WTC11 (cell line): ENCODE measurements around the gene SAMD4A. TPM values are rescaled to one million over a fixed set of nuclear protein-coding genes. Genes with fewer than 3 reads are reported as not detected.

Source experiments
- ATAC-seq: fragments of 200-7000 bp; cut with Tn5 transposase; 2 replicates; pipeline ENCODE4 v1.10.0; 2021; ENCODE audit warnings: mild to moderate bottlenecking, moderate library complexity
- CTCF ChIA-PET: fragments of 300-600 bp; sonication (Branson Sonifier 250); formaldehyde crosslinking; loops from one replicate; lab custom pipeline; 2021; ENCODE audit warnings: antibody characterized with exemption; lab: Charles Lee
- POLR2A ChIA-PET: fragments of 350-600 bp; sonication (Branson Sonifier 250); formaldehyde crosslinking; loops from one replicate; lab custom pipeline; 2021; ENCODE audit warnings: antibody characterized with exemption; lab: Charles Lee
- DNase-seq: peaks from one replicate; pipeline ENCODE4 v3.0.0; 2021; ENCODE audit warnings: low spot score
- H3K27ac Mint-ChIP-seq: 2 replicates; pipeline ENCODE4 v1.8.0; 2021; ENCODE audit warnings: mixed read lengths
- H3K27me3 Mint-ChIP-seq: 2 replicates; pipeline ENCODE4 v1.8.0; 2021; ENCODE audit warnings: low read depth, mild to moderate bottlenecking, moderate library complexity, mixed read lengths
- H3K36me3 Mint-ChIP-seq: 2 replicates; pipeline ENCODE4 v1.8.0; 2021; ENCODE audit warnings: mixed read lengths
- H3K4me1 Mint-ChIP-seq: 2 replicates; pipeline ENCODE4 v1.8.0; 2022; ENCODE audit warnings: mixed read lengths
- H3K4me3 Mint-ChIP-seq: 2 replicates; pipeline ENCODE4 v1.8.0; 2021; ENCODE audit warnings: mild to moderate bottlenecking, moderate library complexity, mixed read lengths
- H3K9me3 Mint-ChIP-seq: 2 replicates; pipeline ENCODE4 v1.8.0; 2021; ENCODE audit warnings: mixed read lengths
- FOXK1 ChIP-seq: sonication (generic); formaldehyde crosslinking; IDR thresholded peaks from 2 replicates; pipeline ENCODE4 v1.8.0; 2022; ENCODE audit warnings: mild to moderate bottlenecking, moderate library complexity, missing genetic modification reagents
- GTF2I ChIP-seq: fragments of 250-450 bp; sonication (Bioruptor Pico); conservative IDR thresholded peaks from 2 replicates; pipeline ENCODE4 v1.4.0; 2021; ENCODE audit warnings: mild to moderate bottlenecking
- HMGA2 ChIP-seq: fragments of 250-450 bp; sonication (Bioruptor Pico); IDR thresholded peaks from 2 replicates; pipeline ENCODE4 v1.4.0; 2021; ENCODE audit warnings: mild to moderate bottlenecking, moderate library complexity
- JAZF1 ChIP-seq: fragments of 250-450 bp; sonication (Bioruptor Pico); IDR thresholded peaks from 2 replicates; pipeline ENCODE4 v1.9.0; 2021; ENCODE audit warnings: moderate library complexity, mild to moderate bottlenecking, inconsistent platforms
- NFYB ChIP-seq: sonication (generic); formaldehyde crosslinking; conservative IDR thresholded peaks from 2 replicates; pipeline ENCODE4 v1.8.0; 2022; ENCODE audit warnings: low read depth, missing genetic modification reagents
- RELA ChIP-seq: sonication (generic); formaldehyde crosslinking; IDR thresholded peaks from 2 replicates; pipeline ENCODE4 v1.8.1; 2022; ENCODE audit warnings: missing genetic modification reagents, mild to moderate bottlenecking, borderline replicate concordance
- SOX15 ChIP-seq: fragments of 250-450 bp; sonication (Bioruptor Pico); IDR thresholded peaks from 2 replicates; pipeline ENCODE4 v1.9.0; 2021; ENCODE audit warnings: mild to moderate bottlenecking
- TCF7 ChIP-seq: sonication (generic); formaldehyde crosslinking; IDR thresholded peaks from 2 replicates; pipeline ENCODE4 v1.8.0; 2022; ENCODE audit warnings: mild to moderate bottlenecking, low read depth, missing genetic modification reagents, moderate library complexity
- TEAD1 ChIP-seq: sonication (generic); formaldehyde crosslinking; IDR thresholded peaks from 2 replicates; pipeline ENCODE4 v1.8.0; 2022; ENCODE audit warnings: mild to moderate bottlenecking, missing genetic modification reagents
- ZNF416 ChIP-seq: fragments of 250-450 bp; sonication (Bioruptor Pico); IDR thresholded peaks from 2 replicates; pipeline ENCODE4 v1.9.0; 2021; ENCODE audit warnings: mild to moderate bottlenecking, inconsistent platforms
- total RNA-seq: library from RNA; stranded (reverse); gene quantifications from 3 replicates; pipeline ENCODE4 v1.2.3, GENCODE V29; 2021
- TF ChIP-seq, protein P1 (sequence below): sonication (generic); formaldehyde crosslinking; IDR thresholded peaks from 2 replicates; pipeline ENCODE4 v1.8.1; 2023; ENCODE audit warnings: mild to moderate bottlenecking, missing genetic modification reagents
- TF ChIP-seq, protein P2 (sequence below): fragments of 250-450 bp; sonication (Bioruptor Pico); IDR thresholded peaks from 2 replicates; pipeline ENCODE4 v1.9.0; 2021; ENCODE audit warnings: mild to moderate bottlenecking
- TF ChIP-seq, protein P3 (sequence below): sonication (generic); formaldehyde crosslinking; IDR thresholded peaks from 2 replicates; pipeline ENCODE4 v1.8.1; 2023; ENCODE audit warnings: mild to moderate bottlenecking, missing genetic modification reagents, moderate library complexity
- TF ChIP-seq, protein P4 (sequence below): sonication (generic); formaldehyde crosslinking; IDR thresholded peaks from 2 replicates; pipeline ENCODE4 v1.8.0; 2023; ENCODE audit warnings: mild to moderate bottlenecking, missing genetic modification reagents
- TF ChIP-seq, protein P5 (sequence below): sonication (generic); formaldehyde crosslinking; IDR thresholded peaks from 2 replicates; pipeline ENCODE4 v1.8.0; 2022; ENCODE audit warnings: mild to moderate bottlenecking, missing genetic modification reagents
- TF ChIP-seq, protein P6 (sequence below): sonication (generic); formaldehyde crosslinking; IDR thresholded peaks from 2 replicates; pipeline ENCODE4 v1.8.1; 2023; ENCODE audit warnings: mild to moderate bottlenecking, moderate library complexity, missing genetic modification reagents
- TF ChIP-seq, protein P7 (sequence below): sonication (generic); formaldehyde crosslinking; IDR thresholded peaks from 2 replicates; pipeline ENCODE4 v1.8.1; 2023; ENCODE audit warnings: mild to moderate bottlenecking, missing genetic modification reagents
- TF ChIP-seq, protein P8 (sequence below): sonication (generic); formaldehyde crosslinking; IDR thresholded peaks from 2 replicates; pipeline ENCODE4 v1.8.0; 2022; ENCODE audit warnings: mild to moderate bottlenecking, missing genetic modification reagents
- TF ChIP-seq, protein P9 (sequence below): fragments of 250-450 bp; sonication (Bioruptor Pico); IDR thresholded peaks from 2 replicates; pipeline ENCODE4 v2.1.2; 2022; ENCODE audit warnings: mild to moderate bottlenecking, moderate library complexity

The SAMD4A gene
- total RNA-seq, 1 experiment from 2014 or later = 6.0 TPM

DNA sequence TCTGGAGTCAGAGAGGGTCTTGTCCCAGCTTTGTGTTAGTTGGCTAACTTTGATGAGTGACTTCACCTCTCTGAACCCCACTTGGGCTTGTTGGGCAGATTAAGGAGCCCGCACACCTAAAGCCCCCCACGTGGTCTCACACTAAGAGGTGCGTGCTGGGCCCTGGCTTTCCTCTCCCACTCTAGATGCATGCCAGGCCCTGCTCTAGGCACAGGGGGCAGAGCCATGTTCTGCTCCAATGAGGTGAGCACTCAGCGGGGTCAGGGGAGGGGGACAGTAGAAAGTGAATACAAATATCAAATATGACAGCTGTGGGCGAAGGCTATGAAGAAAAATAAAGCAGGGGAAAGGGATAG is 216.7 kb downstream of the SAMD4A start (continued):
- TF ChIP-seq, protein P1, sequence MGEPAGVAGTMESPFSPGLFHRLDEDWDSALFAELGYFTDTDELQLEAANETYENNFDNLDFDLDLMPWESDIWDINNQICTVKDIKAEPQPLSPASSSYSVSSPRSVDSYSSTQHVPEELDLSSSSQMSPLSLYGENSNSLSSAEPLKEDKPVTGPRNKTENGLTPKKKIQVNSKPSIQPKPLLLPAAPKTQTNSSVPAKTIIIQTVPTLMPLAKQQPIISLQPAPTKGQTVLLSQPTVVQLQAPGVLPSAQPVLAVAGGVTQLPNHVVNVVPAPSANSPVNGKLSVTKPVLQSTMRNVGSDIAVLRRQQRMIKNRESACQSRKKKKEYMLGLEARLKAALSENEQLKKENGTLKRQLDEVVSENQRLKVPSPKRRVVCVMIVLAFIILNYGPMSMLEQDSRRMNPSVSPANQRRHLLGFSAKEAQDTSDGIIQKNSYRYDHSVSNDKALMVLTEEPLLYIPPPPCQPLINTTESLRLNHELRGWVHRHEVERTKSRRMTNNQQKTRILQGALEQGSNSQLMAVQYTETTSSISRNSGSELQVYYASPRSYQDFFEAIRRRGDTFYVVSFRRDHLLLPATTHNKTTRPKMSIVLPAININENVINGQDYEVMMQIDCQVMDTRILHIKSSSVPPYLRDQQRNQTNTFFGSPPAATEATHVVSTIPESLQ (CRISPR knock-in tag) = no peak
- TF ChIP-seq JAZF1 (CRISPR knock-in tag) = no peak
- TF ChIP-seq, all 79 proteins: peak for 0

DNA sequence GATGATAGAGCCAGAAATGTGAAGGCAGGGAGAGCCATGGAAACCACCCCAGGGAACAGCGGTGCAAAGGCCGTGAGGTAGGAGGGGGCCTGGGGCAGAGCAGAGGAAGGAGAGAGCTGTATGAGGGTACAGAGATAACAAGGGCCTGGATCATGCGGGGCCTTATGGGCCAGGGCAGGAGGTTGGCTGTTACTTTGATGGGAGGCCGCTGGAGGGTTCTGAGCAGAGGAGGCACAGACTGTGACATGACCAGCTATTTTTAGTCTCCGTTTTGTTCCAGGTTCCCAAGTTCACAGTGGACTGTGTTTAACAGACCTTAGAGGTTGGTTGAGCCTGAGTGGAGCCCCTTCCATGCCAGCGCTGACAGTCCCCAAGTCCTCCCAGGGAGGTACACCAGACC is 217.1 kb downstream of the SAMD4A start:
- ChIA-PET CTCF (interaction anchor here (2.9 to 5.4 kb wide), 3 partner anchors 10 to 29 kb away, joined by 10 to 51 read pairs (median 15); no protein-coding TSS in a partner anchor), POLR2A (no interaction called here)
- H3K36me3 Mint-ChIP-seq = no peaks in the 10 kb centered on the region
- H3K27ac Mint-ChIP-seq = no peak overlapping the region
- H3K4me1 Mint-ChIP-seq = peaks cover 8% of the 10 kb centered on the region
- H3K4me3 Mint-ChIP-seq = no peak overlapping the region
- DNase-seq (no peak), ATAC-seq (no peak)
- H3K27me3 Mint-ChIP-seq = no peaks in the 10 kb centered on the region
- H3K9me3 Mint-ChIP-seq = no peaks in the 10 kb centered on the region
- no peak for TF ChIP-seq GTF2I (CRISPR knock-in tag)
- no peak for TF ChIP-seq RELA (CRISPR knock-in tag)
- TF ChIP-seq HMGA2 (CRISPR knock-in tag) = no peak
- TF ChIP-seq, protein P2, sequence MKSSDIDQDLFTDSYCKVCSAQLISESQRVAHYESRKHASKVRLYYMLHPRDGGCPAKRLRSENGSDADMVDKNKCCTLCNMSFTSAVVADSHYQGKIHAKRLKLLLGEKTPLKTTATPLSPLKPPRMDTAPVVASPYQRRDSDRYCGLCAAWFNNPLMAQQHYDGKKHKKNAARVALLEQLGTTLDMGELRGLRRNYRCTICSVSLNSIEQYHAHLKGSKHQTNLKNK (CRISPR knock-in tag) = no peak
- TF ChIP-seq, protein P3, sequence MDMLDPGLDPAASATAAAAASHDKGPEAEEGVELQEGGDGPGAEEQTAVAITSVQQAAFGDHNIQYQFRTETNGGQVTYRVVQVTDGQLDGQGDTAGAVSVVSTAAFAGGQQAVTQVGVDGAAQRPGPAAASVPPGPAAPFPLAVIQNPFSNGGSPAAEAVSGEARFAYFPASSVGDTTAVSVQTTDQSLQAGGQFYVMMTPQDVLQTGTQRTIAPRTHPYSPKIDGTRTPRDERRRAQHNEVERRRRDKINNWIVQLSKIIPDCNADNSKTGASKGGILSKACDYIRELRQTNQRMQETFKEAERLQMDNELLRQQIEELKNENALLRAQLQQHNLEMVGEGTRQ (CRISPR knock-in tag) = no peak
- TF ChIP-seq, protein P4, sequence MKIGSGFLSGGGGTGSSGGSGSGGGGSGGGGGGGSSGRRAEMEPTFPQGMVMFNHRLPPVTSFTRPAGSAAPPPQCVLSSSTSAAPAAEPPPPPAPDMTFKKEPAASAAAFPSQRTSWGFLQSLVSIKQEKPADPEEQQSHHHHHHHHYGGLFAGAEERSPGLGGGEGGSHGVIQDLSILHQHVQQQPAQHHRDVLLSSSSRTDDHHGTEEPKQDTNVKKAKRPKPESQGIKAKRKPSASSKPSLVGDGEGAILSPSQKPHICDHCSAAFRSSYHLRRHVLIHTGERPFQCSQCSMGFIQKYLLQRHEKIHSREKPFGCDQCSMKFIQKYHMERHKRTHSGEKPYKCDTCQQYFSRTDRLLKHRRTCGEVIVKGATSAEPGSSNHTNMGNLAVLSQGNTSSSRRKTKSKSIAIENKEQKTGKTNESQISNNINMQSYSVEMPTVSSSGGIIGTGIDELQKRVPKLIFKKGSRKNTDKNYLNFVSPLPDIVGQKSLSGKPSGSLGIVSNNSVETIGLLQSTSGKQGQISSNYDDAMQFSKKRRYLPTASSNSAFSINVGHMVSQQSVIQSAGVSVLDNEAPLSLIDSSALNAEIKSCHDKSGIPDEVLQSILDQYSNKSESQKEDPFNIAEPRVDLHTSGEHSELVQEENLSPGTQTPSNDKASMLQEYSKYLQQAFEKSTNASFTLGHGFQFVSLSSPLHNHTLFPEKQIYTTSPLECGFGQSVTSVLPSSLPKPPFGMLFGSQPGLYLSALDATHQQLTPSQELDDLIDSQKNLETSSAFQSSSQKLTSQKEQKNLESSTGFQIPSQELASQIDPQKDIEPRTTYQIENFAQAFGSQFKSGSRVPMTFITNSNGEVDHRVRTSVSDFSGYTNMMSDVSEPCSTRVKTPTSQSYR (CRISPR knock-in tag) = no peak
- TF ChIP-seq, protein P5, sequence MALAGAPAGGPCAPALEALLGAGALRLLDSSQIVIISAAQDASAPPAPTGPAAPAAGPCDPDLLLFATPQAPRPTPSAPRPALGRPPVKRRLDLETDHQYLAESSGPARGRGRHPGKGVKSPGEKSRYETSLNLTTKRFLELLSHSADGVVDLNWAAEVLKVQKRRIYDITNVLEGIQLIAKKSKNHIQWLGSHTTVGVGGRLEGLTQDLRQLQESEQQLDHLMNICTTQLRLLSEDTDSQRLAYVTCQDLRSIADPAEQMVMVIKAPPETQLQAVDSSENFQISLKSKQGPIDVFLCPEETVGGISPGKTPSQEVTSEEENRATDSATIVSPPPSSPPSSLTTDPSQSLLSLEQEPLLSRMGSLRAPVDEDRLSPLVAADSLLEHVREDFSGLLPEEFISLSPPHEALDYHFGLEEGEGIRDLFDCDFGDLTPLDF (CRISPR knock-in tag) = no peak
- TF ChIP-seq, protein P6, sequence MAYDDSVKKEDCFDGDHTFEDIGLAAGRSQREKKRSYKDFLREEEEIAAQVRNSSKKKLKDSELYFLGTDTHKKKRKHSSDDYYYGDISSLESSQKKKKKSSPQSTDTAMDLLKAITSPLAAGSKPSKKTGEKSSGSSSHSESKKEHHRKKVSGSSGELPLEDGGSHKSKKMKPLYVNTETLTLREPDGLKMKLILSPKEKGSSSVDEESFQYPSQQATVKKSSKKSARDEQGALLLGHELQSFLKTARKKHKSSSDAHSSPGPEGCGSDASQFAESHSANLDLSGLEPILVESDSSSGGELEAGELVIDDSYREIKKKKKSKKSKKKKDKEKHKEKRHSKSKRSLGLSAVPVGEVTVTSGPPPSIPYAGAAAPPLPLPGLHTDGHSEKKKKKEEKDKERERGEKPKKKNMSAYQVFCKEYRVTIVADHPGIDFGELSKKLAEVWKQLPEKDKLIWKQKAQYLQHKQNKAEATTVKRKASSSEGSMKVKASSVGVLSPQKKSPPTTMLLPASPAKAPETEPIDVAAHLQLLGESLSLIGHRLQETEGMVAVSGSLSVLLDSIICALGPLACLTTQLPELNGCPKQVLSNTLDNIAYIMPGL = no peak
- no peak for TF ChIP-seq SOX15 (CRISPR knock-in tag)
- TF ChIP-seq, protein P7, sequence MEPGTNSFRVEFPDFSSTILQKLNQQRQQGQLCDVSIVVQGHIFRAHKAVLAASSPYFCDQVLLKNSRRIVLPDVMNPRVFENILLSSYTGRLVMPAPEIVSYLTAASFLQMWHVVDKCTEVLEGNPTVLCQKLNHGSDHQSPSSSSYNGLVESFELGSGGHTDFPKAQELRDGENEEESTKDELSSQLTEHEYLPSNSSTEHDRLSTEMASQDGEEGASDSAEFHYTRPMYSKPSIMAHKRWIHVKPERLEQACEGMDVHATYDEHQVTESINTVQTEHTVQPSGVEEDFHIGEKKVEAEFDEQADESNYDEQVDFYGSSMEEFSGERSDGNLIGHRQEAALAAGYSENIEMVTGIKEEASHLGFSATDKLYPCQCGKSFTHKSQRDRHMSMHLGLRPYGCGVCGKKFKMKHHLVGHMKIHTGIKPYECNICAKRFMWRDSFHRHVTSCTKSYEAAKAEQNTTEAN (CRISPR knock-in tag) = no peak
- TF ChIP-seq ZNF416 (CRISPR knock-in tag) = no peak
- TF ChIP-seq NFYB (CRISPR knock-in tag) = no peak
- TF ChIP-seq TCF7 (CRISPR knock-in tag) = no peak
- TF ChIP-seq TEAD1 (CRISPR knock-in tag) = no peak
- TF ChIP-seq FOXK1 = no peak
- TF ChIP-seq, protein P8, sequence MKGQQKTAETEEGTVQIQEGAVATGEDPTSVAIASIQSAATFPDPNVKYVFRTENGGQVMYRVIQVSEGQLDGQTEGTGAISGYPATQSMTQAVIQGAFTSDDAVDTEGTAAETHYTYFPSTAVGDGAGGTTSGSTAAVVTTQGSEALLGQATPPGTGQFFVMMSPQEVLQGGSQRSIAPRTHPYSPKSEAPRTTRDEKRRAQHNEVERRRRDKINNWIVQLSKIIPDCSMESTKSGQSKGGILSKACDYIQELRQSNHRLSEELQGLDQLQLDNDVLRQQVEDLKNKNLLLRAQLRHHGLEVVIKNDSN (CRISPR knock-in tag) = no peak
- TF ChIP-seq, protein P9, sequence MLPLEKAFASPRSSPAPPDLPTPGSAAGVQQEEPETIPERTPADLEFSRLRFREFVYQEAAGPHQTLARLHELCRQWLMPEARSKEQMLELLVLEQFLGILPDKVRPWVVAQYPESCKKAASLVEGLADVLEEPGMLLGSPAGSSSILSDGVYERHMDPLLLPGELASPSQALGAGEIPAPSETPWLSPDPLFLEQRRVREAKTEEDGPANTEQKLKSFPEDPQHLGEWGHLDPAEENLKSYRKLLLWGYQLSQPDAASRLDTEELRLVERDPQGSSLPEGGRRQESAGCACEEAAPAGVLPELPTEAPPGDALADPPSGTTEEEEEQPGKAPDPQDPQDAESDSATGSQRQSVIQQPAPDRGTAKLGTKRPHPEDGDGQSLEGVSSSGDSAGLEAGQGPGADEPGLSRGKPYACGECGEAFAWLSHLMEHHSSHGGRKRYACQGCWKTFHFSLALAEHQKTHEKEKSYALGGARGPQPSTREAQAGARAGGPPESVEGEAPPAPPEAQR = no peak
